ENCODE results near the gene HOXB8.

The HOXB8 gene

DNA sequence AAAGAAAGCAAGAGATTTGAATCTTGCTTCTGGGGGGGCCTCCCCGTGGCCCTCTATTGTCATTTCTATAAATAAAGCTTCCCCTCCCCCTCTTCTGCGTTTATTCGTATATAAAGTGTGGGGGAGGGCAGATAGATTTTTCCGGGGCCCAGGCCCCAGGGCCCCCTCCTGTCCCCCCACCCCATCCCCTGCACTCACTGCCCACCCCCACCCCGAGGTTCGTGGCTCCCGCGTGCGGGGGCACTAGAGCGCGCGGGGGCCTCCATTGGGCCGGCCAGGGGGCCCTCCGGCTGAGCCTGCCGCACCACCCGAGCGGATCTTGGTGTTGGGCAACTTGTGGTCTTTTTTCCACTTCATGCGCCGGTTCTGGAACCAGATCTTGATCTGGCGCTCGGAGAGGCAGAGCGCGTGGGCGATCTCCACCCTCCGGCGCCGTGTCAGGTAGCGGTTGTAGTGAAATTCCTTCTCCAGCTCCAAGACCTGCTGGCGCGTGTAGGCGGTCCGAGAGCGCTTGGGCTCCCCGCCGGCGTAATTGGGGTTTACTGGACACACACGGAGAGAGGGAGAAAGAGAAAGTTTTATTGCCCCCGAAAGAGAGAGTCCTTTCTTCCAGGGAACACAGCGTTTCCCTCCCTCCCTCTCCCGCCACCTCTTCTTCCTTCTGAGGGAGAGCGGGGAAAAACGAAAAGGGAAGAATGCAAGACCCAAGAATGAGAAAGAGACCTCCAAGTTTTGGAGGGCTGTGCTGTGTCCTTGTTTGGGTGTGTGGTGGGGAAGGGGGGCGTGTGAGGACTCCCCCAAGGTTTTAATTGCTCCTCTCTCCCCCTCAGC is 38.4 kb downstream of the HOXB8 start:
- TF ChIP-seq, protein P1, sequence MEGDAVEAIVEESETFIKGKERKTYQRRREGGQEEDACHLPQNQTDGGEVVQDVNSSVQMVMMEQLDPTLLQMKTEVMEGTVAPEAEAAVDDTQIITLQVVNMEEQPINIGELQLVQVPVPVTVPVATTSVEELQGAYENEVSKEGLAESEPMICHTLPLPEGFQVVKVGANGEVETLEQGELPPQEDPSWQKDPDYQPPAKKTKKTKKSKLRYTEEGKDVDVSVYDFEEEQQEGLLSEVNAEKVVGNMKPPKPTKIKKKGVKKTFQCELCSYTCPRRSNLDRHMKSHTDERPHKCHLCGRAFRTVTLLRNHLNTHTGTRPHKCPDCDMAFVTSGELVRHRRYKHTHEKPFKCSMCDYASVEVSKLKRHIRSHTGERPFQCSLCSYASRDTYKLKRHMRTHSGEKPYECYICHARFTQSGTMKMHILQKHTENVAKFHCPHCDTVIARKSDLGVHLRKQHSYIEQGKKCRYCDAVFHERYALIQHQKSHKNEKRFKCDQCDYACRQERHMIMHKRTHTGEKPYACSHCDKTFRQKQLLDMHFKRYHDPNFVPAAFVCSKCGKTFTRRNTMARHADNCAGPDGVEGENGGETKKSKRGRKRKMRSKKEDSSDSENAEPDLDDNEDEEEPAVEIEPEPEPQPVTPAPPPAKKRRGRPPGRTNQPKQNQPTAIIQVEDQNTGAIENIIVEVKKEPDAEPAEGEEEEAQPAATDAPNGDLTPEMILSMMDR (IDR thresholded peaks at IDR 0.05) = no peak
- no peaks in the 10 kb centered on the region for H3K9me3 ChIP-seq
- intact Hi-C loops (cut with DNase I; ENCODE audit: low total_unique reads) = no loop called here
- H3K4me3 ChIP-seq = peak overlapping the region; percentile 51 to 60
- peak overlapping the region; percentile 24 to 75 for H3K27ac ChIP-seq
- peaks cover 0 to 29% (median 17%) of the 10 kb centered on the region in 4 donors for H3K4me1 ChIP-seq
- no peaks in the 10 kb centered on the region for H3K36me3 ChIP-seq
- DNase-seq = no peak
- H3K27me3 ChIP-seq = peaks cover 8 to 41% of the 10 kb centered on the region in 2 donors

DNA sequence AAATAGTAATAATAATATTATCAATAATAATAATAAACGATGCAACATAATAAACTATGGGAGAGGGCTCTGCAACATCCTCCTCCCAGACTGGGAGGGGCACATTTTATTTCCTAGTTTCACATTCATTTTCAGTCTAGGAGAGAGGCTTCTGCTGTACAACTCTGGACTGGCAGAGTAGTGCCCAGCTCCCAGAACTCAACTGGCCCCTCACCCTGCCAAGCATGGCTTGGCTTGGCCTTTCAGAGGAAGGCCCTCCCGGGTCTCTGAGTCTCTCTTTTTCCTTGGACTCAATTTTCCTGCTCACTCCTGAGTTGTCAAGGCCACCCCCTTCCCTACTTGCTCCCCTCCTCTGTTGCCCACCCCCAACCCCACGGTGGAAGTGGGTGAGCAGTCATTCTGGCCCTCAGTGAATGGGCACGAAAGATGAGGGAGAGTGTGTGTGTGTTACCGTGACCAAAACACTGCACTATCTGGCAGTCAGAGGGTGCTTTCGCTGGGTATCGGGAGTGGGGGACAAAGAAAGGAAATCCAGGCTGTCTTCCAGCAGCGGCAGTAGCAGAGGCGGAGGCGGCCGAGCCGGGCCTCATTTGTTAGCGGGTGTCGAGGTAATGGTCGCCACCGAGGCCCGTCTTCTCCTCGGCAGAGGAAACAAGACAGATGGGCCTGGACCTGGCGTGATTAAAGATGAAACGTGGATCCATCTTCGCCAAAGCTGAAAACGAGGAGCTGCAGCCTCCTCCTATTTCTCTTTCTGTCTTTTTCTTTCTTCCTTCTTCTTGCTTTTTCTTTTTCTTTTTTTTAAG is 39.2 kb downstream of the HOXB8 start:
- H3K4me1 ChIP-seq = peaks cover 0 to 32% (median 16%) of the 10 kb centered on the region in 4 donors
- TF ChIP-seq, protein P1 (IDR thresholded peaks at IDR 0.05) = no peak
- H3K27me3 ChIP-seq = peaks cover 8 to 34% of the 10 kb centered on the region in 2 donors
- H3K4me3 ChIP-seq = peak overlapping the region; percentile 51 to 60
- H3K27ac ChIP-seq = peak overlapping the region in 1 of 2 donors; percentile 75
- H3K36me3 ChIP-seq = no peaks in the 10 kb centered on the region
- no peaks in the 10 kb centered on the region for H3K9me3 ChIP-seq
- intact Hi-C loops (cut with DNase I; ENCODE audit: low total_unique reads) = no loop called here
- no peak for DNase-seq

DNA sequence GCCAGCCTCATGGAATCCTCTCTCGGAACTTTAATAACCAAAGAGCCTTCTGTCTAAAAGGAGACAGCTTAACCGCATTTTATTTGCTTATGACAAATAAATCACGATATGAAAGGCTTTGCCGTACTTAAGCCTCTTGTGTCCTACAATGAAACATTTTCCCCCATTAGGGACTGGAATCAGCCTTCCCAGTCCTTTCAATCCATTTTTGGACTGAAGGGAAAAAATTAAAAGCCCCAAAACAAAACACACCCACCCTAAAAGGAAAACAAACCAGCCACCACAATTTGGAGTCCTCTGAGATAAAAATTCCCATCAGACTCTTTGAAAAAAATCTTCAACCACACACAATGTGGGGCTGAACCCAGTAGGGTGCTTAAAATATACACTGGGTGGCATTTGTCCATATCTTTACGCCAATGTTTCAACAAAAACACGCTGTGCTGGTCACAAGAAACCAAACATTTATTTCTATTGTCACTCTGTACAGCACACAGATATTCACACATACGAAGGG is 40.0 kb downstream of the HOXB8 start:
- intact Hi-C loops (cut with DNase I; ENCODE audit: low total_unique reads) = no loop called here
- no peaks in the 10 kb centered on the region for H3K36me3 ChIP-seq
- H3K27ac ChIP-seq = peak overlapping the region in 1 of 2 donors; percentile 75
- H3K9me3 ChIP-seq = no peaks in the 10 kb centered on the region
- H3K4me1 ChIP-seq = peaks cover 0 to 39% (median 18%) of the 10 kb centered on the region in 4 donors
- peaks cover 8 to 27% of the 10 kb centered on the region in 2 donors for H3K27me3 ChIP-seq
- TF ChIP-seq, protein P1 (IDR thresholded peaks at IDR 0.05) = no peak
- DNase-seq = no peak
- H3K4me3 ChIP-seq = no peak overlapping the region

DNA sequence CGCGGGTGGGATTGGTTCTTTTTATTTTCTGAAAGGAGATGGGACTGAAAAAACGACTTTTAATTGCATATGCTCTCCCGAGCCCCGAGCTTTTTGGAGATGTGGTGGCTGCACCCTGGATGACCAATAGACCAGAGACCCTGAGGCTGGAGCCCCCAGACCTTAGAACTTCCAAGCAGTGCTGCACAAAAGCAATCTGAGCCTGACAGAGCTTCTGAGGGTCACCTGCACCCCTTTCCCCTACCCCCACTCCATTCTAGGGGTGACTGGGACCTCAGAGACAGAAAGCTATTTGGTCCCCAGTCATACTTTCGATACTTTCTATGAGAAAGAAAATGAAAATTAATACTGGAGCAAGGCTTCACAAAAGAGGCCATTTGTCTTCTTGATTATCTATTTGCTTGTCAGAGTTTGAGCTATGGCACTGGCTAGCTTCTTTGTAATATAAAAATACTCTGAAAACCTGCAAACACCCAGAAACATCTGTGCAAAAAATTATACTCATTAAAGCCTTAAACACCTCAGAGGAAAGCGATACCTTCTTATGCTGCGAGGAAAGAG is 40.5 kb downstream of the HOXB8 start:
- Histone ChIP-seq H3K4me3 (no peak overlapping the region), H3K9me3 (no peaks in the 10 kb centered on the region), H3K4me1 (peaks cover 0 to 43% (median 20%) of the 10 kb centered on the region in 4 donors), H3K36me3 (no peaks in the 10 kb centered on the region), H3K27ac (peak overlapping the region in 1 of 2 donors; percentile 75), H3K27me3 (peaks cover 8 to 23% of the 10 kb centered on the region in 2 donors)
- intact Hi-C loops (cut with DNase I; ENCODE audit: low total_unique reads) = no loop called here
- TF ChIP-seq, protein P1 (IDR thresholded peaks at IDR 0.05) = no peak
- no peak for DNase-seq

DNA sequence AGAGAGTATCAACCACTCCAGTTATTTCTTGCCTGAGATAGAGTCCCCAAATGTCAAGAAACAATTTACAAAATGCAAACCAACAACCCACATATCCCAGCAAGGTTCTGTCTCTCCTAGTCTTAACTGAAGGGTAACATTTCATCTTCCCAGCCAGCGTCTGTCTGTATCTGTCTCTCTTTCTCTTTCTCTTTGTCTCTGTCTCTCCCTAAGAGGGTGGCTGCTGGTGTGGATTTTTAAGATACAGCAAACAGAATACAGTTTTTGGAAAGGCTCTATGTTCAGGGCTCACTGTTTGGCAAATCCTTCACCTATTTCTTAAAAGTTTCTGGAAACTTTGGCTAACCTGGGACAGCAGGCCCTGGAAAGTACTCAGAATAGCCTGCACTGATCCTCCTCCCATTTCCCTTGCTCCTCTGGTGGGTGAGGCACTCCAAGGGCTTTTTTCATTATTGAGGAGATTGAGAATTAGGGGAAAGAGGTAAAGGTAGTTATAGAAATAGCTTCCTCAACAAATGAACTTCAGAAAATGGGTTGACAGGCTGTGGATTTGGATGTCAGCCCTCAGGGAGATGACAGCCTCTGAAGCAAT is 43.2 kb downstream of the HOXB8 start:
- intact Hi-C loops (cut with DNase I; ENCODE audit: low total_unique reads) = no loop called here
- Histone ChIP-seq H3K27me3 (peaks cover 6 to 7% of the 10 kb centered on the region in 2 donors), H3K4me1 (peaks cover 0 to 31% (median 11%) of the 10 kb centered on the region in 4 donors), H3K9me3 (no peaks in the 10 kb centered on the region), H3K36me3 (no peaks in the 10 kb centered on the region), H3K4me3 (no peak overlapping the region), H3K27ac (peak overlapping the region in 1 of 2 donors; percentile 68)
- DNase-seq = no peak
- TF ChIP-seq, protein P1 (IDR thresholded peaks at IDR 0.05) = no peak

All from tibial artery (tissue), 4 donors.